A673 (cell line): ENCODE data around the gene CPT1A. TPM values are rescaled to one million over a fixed set of nuclear protein-coding genes. Genes with fewer than 3 reads are reported as not detected.

ENCODE experiments used
- BruUV-seq: library from RNA; stranded (reverse); fragments of 400-500 nt; replicated peaks from 2 replicates; lab custom pipeline; 2021; lab: Mats Ljungman, UMichigan
- CTCF ChIA-PET: fragments of 300-600 bp; sonication (Branson Sonifier 250); formaldehyde crosslinking; loops from one replicate; lab custom pipeline; 2022; ENCODE audit warnings: antibody characterized with exemption; lab: Charles Lee
- POLR2A ChIA-PET: fragments of 300-600 bp; sonication (Branson Sonifier 250); formaldehyde crosslinking; loops from one replicate; lab custom pipeline; 2022; ENCODE audit warnings: antibody characterized with exemption; ENCODE audit not compliant: low non-redundant PET; lab: Charles Lee
- DNase-seq: peaks from one replicate; pipeline ENCODE4 v3.0.0-alpha.2; 2015; ENCODE audit warnings: low spot score
- H3K27ac ChIP-seq: fragments of 200-600 bp; sonication (generic); 2 replicates; pipeline ENCODE4 v1.5.1; 2016; ENCODE audit warnings: mixed run types, low read depth, mild to moderate bottlenecking, mixed read lengths, antibody characterized with exemption, low read length; ENCODE audit not compliant: poor library complexity, severe bottlenecking
- H3K27me3 ChIP-seq: fragments of 200-600 bp; sonication (generic); replicated peaks from 2 replicates; pipeline ENCODE4 v1.6.1; 2017; ENCODE audit warnings: mixed run types, low read depth, mild to moderate bottlenecking, mixed read lengths, antibody characterized with exemption, low read length; ENCODE audit not compliant: insufficient read depth, poor library complexity
- H3K36me3 ChIP-seq: fragments of 200-600 bp; sonication (generic); 2 replicates; pipeline ENCODE4 v1.6.1; 2016; ENCODE audit warnings: mixed run types, mild to moderate bottlenecking, mixed read lengths, antibody characterized with exemption, low read length; ENCODE audit not compliant: insufficient read depth, poor library complexity, severe bottlenecking
- H3K4me1 ChIP-seq: fragments of 200-600 bp; sonication (generic); 2 replicates; pipeline ENCODE4 v1.6.1; 2017; ENCODE audit warnings: mixed run types, mild to moderate bottlenecking, mixed read lengths, antibody characterized with exemption, low read length; ENCODE audit not compliant: insufficient read depth, poor library complexity, severe bottlenecking
- H3K4me3 ChIP-seq: fragments of 200-600 bp; sonication (generic); 2 replicates; pipeline ENCODE4 v1.5.1; 2016; ENCODE audit warnings: low read depth, mixed run types, mild to moderate bottlenecking, mixed read lengths, low read length; ENCODE audit not compliant: poor library complexity, severe bottlenecking
- H3K9me3 ChIP-seq: fragments of 200-600 bp; sonication (generic); 2 replicates; pipeline ENCODE4 v1.6.1; 2016; ENCODE audit warnings: mixed run types, low read depth, mild to moderate bottlenecking, mixed read lengths, antibody characterized with exemption, low read length; ENCODE audit not compliant: poor library complexity, severe bottlenecking
- EZH2 ChIP-seq: fragments of 200-600 bp; sonication (generic); IDR thresholded peaks from 2 replicates; pipeline ENCODE4 v1.6.1; 2017; ENCODE audit warnings: borderline replicate concordance, low read depth, mild to moderate bottlenecking, mixed read lengths, antibody characterized with exemption, low read length; ENCODE audit not compliant: poor library complexity, severe bottlenecking
- intact Hi-C: fragments of 100-400 bp; cut with micrococcal nuclease; formaldehyde crosslinking; loops from one replicate; pipeline ENCODE4 v1.10.0; 2022; ENCODE audit not compliant: unreplicated experiment
- total RNA-seq: library from RNA; stranded (reverse); gene quantifications from 2 replicates; pipeline ENCODE4 v1.2.3, GENCODE V29; 2021
- TF ChIP-seq, protein P1 (sequence below): fragments of 300-800, 200-600 bp; sonication (generic); conservative IDR thresholded peaks from 2 replicates; pipeline ENCODE4 v1.5.1; 2017; ENCODE audit warnings: low read depth, mild to moderate bottlenecking, antibody characterized with exemption, low read length, moderate library complexity, mixed read lengths

Gene CPT1A
- total RNA-seq, 1 experiment from 2014 or later, result 15.5 TPM

GRCh38 chr11:68774194-68774585 lies 67.5 kb downstream of the CPT1A start:
- no peaks in the 10 kb centered on the region for H3K9me3 ChIP-seq
- DNase-seq, result no peak
- BruUV-seq, result no TSS peak
- H3K4me3 ChIP-seq, result no peak overlapping the region
- TF ChIP-seq EZH2, result no peak
- TF ChIP-seq, protein P1, sequence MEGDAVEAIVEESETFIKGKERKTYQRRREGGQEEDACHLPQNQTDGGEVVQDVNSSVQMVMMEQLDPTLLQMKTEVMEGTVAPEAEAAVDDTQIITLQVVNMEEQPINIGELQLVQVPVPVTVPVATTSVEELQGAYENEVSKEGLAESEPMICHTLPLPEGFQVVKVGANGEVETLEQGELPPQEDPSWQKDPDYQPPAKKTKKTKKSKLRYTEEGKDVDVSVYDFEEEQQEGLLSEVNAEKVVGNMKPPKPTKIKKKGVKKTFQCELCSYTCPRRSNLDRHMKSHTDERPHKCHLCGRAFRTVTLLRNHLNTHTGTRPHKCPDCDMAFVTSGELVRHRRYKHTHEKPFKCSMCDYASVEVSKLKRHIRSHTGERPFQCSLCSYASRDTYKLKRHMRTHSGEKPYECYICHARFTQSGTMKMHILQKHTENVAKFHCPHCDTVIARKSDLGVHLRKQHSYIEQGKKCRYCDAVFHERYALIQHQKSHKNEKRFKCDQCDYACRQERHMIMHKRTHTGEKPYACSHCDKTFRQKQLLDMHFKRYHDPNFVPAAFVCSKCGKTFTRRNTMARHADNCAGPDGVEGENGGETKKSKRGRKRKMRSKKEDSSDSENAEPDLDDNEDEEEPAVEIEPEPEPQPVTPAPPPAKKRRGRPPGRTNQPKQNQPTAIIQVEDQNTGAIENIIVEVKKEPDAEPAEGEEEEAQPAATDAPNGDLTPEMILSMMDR, result no peak
- intact Hi-C loops, result no loop called here
- CTCF ChIA-PET, result no interaction called here
- POLR2A ChIA-PET, result no interaction called here
- no peak overlapping the region for H3K27ac ChIP-seq
- no peaks in the 10 kb centered on the region for H3K27me3 ChIP-seq
- no peaks in the 10 kb centered on the region for H3K36me3 ChIP-seq
- H3K4me1 ChIP-seq, result no peaks in the 10 kb centered on the region

DNA sequence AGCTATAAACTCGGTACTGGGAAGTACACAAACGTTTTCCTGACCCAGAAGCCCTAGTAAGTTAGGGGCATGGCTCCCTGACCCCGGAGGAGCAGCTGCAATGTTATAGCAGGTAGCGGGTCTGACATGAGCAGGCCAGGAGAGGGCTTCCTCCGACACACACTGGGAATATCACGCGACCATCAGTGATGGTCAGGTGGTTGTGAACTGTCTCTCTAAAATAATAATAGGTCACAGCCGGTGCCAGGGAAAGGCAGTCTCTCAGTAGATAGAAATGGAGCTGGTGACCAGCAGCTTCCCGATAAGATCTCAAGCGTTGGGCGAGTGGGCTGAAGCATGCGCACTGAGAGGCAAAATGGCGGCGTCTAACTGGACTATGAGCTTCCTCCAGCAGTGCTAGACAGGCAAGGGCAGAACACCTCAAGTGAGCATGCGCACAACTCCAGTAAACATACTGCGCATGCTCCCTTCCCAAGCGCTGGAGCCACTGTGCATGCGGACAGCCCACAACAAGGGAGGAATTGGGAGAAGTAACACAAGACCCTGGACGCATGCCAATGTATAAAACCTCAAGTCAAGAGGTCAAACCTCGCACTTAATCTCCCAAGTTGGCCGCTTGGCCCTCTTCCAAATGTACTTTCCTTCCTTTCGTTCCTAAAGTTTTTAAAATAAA lies 68.1 kb downstream of the CPT1A start:
- ChIA-PET CTCF (no interaction called here), POLR2A (no interaction called here)
- TF ChIP-seq, protein P1, result no peak
- TF ChIP-seq EZH2, result no peak
- Histone ChIP-seq H3K36me3 (no peaks in the 10 kb centered on the region), H3K27me3 (no peaks in the 10 kb centered on the region), H3K4me3 (no peak overlapping the region), H3K27ac (no peak overlapping the region), H3K9me3 (no peaks in the 10 kb centered on the region), H3K4me1 (no peaks in the 10 kb centered on the region)
- no TSS peak for BruUV-seq
- no peak for DNase-seq
- intact Hi-C loops, result no loop called here

- ChIA-PET POLR2A (no interaction called here), CTCF (no interaction called here)
- no TSS peak for BruUV-seq
- no peak overlapping the region for H3K4me3 ChIP-seq
- H3K4me1 ChIP-seq, result no peaks in the 10 kb centered on the region
- no peak for DNase-seq
- H3K36me3 ChIP-seq, result no peaks in the 10 kb centered on the region
- intact Hi-C loops, result no loop called here
- no peaks in the 10 kb centered on the region for H3K9me3 ChIP-seq
- no peaks in the 10 kb centered on the region for H3K27me3 ChIP-seq
- H3K27ac ChIP-seq, result no peak overlapping the region
- TF ChIP-seq, protein P1, result no peak
- no peak for TF ChIP-seq EZH2
These were observed 68.8 kb downstream of the CPT1A start for GRCh38 chr11:68772936-68773335.
